Upper lobe of left lung (tissue), 4 donors: Measurements from ENCODE around the gene PKNOX1.

ENCODE experiments used
- POLR2AphosphoS5 ChIP-seq, 2 donors: sonication (generic); formaldehyde crosslinking; IDR thresholded peaks; one replicate each; pipeline ENCODE4 v1.5.1; 2017; ENCODE audit warnings: antibody characterized with exemption in 2 of 2
- TF ChIP-seq, protein P1 (sequence below), 6 experiments: fragments of 450-650 bp in 4 of 6; fragments of 200-600 bp in 2 of 6; sonication (generic) in 2 of 6; IDR thresholded peaks; one replicate each; pipeline ENCODE4 v1.5.1; 2016 to 2019; ENCODE audit warnings: antibody characterized with exemption in 6 of 6

DNA sequence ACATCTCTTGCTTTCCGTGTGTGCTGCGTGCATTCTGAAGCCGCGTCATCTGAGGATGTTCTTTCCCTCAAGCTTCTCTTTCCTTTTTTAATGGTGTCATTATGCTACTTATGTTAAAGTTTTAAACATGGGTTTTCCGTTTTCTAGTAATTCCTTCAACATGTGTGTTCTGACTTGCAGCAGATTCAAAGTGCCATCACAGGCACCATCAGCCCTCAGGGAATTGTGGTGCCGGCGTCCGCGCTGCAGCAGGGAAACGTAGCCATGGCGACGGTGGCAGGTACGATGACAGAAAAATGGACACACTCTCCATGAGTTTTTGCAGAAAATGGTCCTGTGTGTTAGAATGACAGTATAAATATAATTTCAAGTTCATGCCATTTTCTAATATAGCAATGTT, 42.4 kb downstream of the PKNOX1 start:
- TF ChIP-seq, protein P1, sequence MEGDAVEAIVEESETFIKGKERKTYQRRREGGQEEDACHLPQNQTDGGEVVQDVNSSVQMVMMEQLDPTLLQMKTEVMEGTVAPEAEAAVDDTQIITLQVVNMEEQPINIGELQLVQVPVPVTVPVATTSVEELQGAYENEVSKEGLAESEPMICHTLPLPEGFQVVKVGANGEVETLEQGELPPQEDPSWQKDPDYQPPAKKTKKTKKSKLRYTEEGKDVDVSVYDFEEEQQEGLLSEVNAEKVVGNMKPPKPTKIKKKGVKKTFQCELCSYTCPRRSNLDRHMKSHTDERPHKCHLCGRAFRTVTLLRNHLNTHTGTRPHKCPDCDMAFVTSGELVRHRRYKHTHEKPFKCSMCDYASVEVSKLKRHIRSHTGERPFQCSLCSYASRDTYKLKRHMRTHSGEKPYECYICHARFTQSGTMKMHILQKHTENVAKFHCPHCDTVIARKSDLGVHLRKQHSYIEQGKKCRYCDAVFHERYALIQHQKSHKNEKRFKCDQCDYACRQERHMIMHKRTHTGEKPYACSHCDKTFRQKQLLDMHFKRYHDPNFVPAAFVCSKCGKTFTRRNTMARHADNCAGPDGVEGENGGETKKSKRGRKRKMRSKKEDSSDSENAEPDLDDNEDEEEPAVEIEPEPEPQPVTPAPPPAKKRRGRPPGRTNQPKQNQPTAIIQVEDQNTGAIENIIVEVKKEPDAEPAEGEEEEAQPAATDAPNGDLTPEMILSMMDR (IDR thresholded peaks at IDR 0.05), result no peak
- no peak for TF ChIP-seq POLR2AphosphoS5 (IDR thresholded peaks at IDR 0.05)
